ENCODE results near the gene GTF2H1. TPM values are rescaled to one million over a fixed set of nuclear protein-coding genes. Genes with fewer than 3 reads are reported as not detected.

GTF2H1 gene
- polyA plus RNA-seq, 1 of the 3 experiments (the other 2 are of a cell fraction) = 31.2 TPM

DNA sequence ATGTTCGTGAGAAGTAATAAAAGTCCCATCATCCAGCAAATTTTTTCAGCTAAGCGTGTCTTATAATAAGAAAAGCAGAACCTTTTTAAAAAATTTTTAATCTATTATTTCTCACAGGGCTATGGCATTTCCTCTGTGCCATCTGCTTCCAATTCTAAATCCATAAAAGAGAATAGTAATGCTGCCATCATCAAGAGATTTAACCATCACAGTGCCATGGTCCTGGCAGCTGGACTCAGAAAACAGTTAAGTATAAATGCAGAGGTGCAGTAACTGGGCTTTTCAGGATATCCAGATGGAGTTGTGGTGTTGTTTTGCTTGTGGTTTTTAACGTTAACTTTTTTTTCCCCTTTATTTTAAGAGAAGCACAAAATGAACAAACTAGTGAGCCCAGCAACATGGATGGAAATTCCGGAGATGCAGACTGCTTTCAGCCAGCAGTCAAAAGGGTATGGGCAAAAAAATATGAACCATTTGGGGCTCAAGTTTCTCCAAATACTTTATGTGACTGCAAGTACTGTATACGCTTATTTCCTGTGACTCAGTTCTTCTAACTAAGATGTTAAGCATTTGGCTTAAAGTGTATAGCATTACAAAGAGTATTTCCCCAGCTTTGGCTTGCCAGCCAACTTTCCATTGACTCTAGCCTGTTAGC lies 25.2 kb downstream of the GTF2H1 start (continued):
- TF ChIP-seq, protein P1, sequence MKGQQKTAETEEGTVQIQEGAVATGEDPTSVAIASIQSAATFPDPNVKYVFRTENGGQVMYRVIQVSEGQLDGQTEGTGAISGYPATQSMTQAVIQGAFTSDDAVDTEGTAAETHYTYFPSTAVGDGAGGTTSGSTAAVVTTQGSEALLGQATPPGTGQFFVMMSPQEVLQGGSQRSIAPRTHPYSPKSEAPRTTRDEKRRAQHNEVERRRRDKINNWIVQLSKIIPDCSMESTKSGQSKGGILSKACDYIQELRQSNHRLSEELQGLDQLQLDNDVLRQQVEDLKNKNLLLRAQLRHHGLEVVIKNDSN (IDR thresholded peaks at IDR 0.05; ENCODE audit: borderline replicate concordance, low read depth) = no peak
- TF ChIP-seq, protein P2, sequence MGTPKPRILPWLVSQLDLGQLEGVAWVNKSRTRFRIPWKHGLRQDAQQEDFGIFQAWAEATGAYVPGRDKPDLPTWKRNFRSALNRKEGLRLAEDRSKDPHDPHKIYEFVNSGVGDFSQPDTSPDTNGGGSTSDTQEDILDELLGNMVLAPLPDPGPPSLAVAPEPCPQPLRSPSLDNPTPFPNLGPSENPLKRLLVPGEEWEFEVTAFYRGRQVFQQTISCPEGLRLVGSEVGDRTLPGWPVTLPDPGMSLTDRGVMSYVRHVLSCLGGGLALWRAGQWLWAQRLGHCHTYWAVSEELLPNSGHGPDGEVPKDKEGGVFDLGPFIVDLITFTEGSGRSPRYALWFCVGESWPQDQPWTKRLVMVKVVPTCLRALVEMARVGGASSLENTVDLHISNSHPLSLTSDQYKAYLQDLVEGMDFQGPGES (IDR thresholded peaks at IDR 0.05; ENCODE audit: low read depth, low read length) = no peak
- TF ChIP-seq NRF1 (IDR thresholded peaks at IDR 0.05; ENCODE audit: low read depth, low read length) (no peak), TAF1 (IDR thresholded peaks at IDR 0.05; ENCODE audit: borderline replicate concordance, low read depth, low read length) (no peak; the same call in 1 of the 2 replicates), MXI1 (IDR thresholded peaks at IDR 0.05; ENCODE audit: low read depth, low read length) (no peak), NFIC (IDR thresholded peaks at IDR 0.05; ENCODE audit: borderline replicate concordance) (peak; percentile 40; the same call in 1 of the 2 replicates), EP300 (IDR thresholded peaks at IDR 0.05; ENCODE audit: borderline replicate concordance in 1 of 2, low read depth in 1 of 2, low read length in 1 of 2) (peak in 1 of 2 experiments; percentile 61; a peak in 2 of 4 replicates), EZH2phosphoT487 (IDR thresholded peaks at IDR 0.05; ENCODE audit: borderline replicate concordance, low read depth) (no peak)
- TF ChIP-seq, protein P3, sequence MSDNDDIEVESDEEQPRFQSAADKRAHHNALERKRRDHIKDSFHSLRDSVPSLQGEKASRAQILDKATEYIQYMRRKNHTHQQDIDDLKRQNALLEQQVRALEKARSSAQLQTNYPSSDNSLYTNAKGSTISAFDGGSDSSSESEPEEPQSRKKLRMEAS (IDR thresholded peaks at IDR 0.05; ENCODE audit: low read depth) = peak; percentile 10; the same call in 1 of the 2 replicates

- no peaks in the 10 kb centered on the region for H3K9me2 ChIP-seq
- TF ChIP-seq, protein P4, sequence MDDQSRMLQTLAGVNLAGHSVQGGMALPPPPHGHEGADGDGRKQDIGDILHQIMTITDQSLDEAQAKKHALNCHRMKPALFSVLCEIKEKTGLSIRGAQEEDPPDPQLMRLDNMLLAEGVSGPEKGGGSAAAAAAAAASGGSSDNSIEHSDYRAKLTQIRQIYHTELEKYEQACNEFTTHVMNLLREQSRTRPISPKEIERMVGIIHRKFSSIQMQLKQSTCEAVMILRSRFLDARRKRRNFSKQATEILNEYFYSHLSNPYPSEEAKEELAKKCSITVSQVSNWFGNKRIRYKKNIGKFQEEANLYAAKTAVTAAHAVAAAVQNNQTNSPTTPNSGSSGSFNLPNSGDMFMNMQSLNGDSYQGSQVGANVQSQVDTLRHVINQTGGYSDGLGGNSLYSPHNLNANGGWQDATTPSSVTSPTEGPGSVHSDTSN (IDR thresholded peaks at IDR 0.05) = 0 out of 2 replicates have a peak, but pooled peaks have one; percentile 27
- peak; percentile 48; the same call in 1 of the 2 replicates for TF ChIP-seq FOSL2 (IDR thresholded peaks at IDR 0.05; ENCODE audit: borderline replicate concordance, low read depth)
- no peak for TF ChIP-seq EZH2phosphoT487 (IDR thresholded peaks at IDR 0.05; ENCODE audit: borderline replicate concordance, low read depth)
- peak; percentile 60 for TF ChIP-seq JUND (IDR thresholded peaks at IDR 0.05)
- TF ChIP-seq RFX5 (IDR thresholded peaks at IDR 0.05; ENCODE audit: low read length) = no peak
- TF ChIP-seq, protein P5, sequence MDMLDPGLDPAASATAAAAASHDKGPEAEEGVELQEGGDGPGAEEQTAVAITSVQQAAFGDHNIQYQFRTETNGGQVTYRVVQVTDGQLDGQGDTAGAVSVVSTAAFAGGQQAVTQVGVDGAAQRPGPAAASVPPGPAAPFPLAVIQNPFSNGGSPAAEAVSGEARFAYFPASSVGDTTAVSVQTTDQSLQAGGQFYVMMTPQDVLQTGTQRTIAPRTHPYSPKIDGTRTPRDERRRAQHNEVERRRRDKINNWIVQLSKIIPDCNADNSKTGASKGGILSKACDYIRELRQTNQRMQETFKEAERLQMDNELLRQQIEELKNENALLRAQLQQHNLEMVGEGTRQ (IDR thresholded peaks at IDR 0.05; ENCODE audit: borderline replicate concordance, low read depth, low read length) = no peak
- ChIA-PET CTCF (interaction anchor here (1.2 to 1.3 kb wide), 2 partner anchors 13 to 187 kb away, joined by 3 read pairs; no protein-coding TSS in a partner anchor), POLR2A (no interaction called here)
- no peak for DNase-seq
- H3K4me2 ChIP-seq = no peak overlapping the region
- peaks cover 0 to 12% of the 10 kb centered on the region in 2 experiments; a peak in 1 of 4 replicates for H3K4me1 ChIP-seq (ENCODE audit: control insufficient read depth in 1 of 2, insufficient read depth in 2 of 2, low read depth in 1 of 2, low read length in 1 of 2)
- no peaks in the 10 kb centered on the region for H3K27me3 ChIP-seq (ENCODE audit: insufficient read depth)
- no peaks in the 10 kb centered on the region for H4K20me1 ChIP-seq (ENCODE audit: insufficient read depth)
- H3K27ac ChIP-seq (ENCODE audit: low read depth in 2 of 2, low read length in 1 of 2) = peak overlapping the region in 1 of 2 experiments; percentile 53; a peak in 1 of 4 replicates
- H3K9me3 ChIP-seq = no peaks in the 10 kb centered on the region
- no peak overlapping the region for H3K9ac ChIP-seq
- no peak overlapping the region for H3K4me3 ChIP-seq (ENCODE audit: low read depth in 2 of 2, low read length in 1 of 2)
- 0 out of 2 replicates have a peak, but pooled peaks cover 10% of the 10 kb centered on the region for H3K79me2 ChIP-seq (ENCODE audit: insufficient read depth)
- WGBS (ENCODE audit: low lambda C conversion rate) = 66% methylated on average over 3 of the region's 3 CpGs
- no peak overlapping the region for H2AFZ ChIP-seq (ENCODE audit: low read depth)
- H3K36me3 ChIP-seq (replicated peaks in 1 of 2; ENCODE audit: control insufficient read depth in 1 of 2, insufficient read depth in 2 of 2, low read length in 1 of 2) = peaks cover 31 to 66% of the 10 kb centered on the region in 2 experiments
- H3F3A ChIP-seq (replicated peaks; ENCODE audit: insufficient read depth) = peaks cover 24% of the 10 kb centered on the region
Observed at GRCh38 chr11:18352581-18352980, 30.2 kb downstream of the GTF2H1 start.

Measured in SK-N-SH (cell line).